ENCODE data around the gene RNF152. TPM values are rescaled to one million over a fixed set of nuclear protein-coding genes. Genes with fewer than 3 reads are reported as not detected.

The RNF152 gene
- total RNA-seq, 1 donor from 2014 or later, result 16.9 TPM

DNA sequence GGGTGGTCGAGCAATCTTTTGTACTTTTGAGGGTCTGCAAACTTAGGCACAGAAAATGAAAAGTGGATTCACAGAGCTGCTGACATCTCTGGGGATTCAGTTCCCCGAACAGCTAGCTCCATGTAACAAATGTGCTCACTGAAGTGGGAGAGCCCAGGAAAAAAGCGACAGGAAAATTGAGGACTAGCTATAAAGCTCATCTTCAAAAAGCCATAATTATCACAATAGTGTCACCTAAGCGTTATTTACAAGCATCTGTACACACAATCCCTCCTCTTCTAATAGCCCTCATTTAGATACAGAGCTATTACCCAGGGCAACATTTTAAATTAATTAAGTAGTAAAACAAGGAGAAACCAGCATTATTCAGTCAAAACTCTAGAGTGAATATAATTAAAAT lies 36.1 kb downstream of the RNF152 start:
- TF ChIP-seq, protein P1, sequence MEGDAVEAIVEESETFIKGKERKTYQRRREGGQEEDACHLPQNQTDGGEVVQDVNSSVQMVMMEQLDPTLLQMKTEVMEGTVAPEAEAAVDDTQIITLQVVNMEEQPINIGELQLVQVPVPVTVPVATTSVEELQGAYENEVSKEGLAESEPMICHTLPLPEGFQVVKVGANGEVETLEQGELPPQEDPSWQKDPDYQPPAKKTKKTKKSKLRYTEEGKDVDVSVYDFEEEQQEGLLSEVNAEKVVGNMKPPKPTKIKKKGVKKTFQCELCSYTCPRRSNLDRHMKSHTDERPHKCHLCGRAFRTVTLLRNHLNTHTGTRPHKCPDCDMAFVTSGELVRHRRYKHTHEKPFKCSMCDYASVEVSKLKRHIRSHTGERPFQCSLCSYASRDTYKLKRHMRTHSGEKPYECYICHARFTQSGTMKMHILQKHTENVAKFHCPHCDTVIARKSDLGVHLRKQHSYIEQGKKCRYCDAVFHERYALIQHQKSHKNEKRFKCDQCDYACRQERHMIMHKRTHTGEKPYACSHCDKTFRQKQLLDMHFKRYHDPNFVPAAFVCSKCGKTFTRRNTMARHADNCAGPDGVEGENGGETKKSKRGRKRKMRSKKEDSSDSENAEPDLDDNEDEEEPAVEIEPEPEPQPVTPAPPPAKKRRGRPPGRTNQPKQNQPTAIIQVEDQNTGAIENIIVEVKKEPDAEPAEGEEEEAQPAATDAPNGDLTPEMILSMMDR (IDR thresholded peaks at IDR 0.05; ENCODE audit: partially characterized antibody, unreplicated experiment), result no peak
- Mint-ChIP-seq H3K9me3 (ENCODE audit: unreplicated experiment) (peaks cover 2% of the 10 kb centered on the region), H3K27ac (ENCODE audit: unreplicated experiment) (no peak overlapping the region), H3K27me3 (ENCODE audit: unreplicated experiment) (no peaks in the 10 kb centered on the region), H3K4me3 (ENCODE audit: unreplicated experiment) (no peak overlapping the region), H3K4me1 (ENCODE audit: low read depth, unreplicated experiment) (peaks cover 3% of the 10 kb centered on the region), H3K36me3 (ENCODE audit: unreplicated experiment) (no peaks in the 10 kb centered on the region)
- DNase-seq, result no peak

DNA sequence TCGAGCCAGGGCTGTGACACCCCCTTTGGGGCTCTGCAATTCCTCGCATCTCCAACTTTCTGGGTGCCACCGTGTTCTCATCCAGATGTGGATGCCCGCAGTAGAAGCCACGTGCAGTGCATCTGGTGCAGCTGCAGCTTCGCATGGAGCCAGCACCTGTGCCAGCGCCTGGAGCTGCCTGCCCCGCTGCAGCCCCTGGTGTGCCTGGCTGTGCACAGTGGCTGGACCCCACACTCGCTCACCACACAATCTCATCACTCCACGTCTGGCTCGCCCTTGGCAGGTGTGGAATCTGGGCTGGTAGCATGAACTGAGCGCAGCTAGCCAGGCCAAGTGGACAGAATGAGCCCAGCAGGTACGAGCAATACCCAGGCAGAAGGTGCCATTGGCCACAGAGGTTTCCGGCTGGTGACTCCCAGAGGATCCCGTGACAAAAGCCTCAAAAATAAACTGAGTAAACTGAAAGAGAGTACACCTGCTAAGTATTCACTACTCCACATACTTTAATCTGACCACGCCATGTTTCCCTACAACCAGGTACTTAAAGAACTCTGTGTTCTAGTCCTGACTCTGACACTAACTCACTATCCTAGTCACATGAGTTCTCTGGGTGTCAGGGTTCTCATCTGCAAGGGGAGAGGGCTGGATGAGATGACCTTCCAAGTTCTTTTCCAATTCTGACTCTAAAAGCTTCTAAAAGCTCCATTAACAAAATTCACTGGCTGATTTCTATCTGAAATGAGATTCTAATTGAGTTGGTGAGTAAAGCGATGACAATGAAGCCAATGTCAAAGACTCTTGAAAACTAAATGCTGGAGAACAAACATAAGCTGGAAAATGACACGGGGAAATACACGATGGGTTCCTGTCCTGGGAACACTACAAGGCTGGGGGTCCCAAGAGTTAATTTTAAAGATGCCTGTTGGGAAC lies 37.1 kb downstream of the RNF152 start:
- H3K36me3 Mint-ChIP-seq (ENCODE audit: unreplicated experiment), result no peaks in the 10 kb centered on the region
- H3K27me3 Mint-ChIP-seq (ENCODE audit: unreplicated experiment), result no peaks in the 10 kb centered on the region
- peaks cover 2% of the 10 kb centered on the region for H3K9me3 Mint-ChIP-seq (ENCODE audit: unreplicated experiment)
- no peak for DNase-seq
- H3K4me3 Mint-ChIP-seq (ENCODE audit: unreplicated experiment), result no peak overlapping the region
- peaks cover 3% of the 10 kb centered on the region for H3K4me1 Mint-ChIP-seq (ENCODE audit: low read depth, unreplicated experiment)
- H3K27ac Mint-ChIP-seq (ENCODE audit: unreplicated experiment), result no peak overlapping the region
- TF ChIP-seq, protein P1 (IDR thresholded peaks at IDR 0.05; ENCODE audit: partially characterized antibody, unreplicated experiment), result no peak

DNA sequence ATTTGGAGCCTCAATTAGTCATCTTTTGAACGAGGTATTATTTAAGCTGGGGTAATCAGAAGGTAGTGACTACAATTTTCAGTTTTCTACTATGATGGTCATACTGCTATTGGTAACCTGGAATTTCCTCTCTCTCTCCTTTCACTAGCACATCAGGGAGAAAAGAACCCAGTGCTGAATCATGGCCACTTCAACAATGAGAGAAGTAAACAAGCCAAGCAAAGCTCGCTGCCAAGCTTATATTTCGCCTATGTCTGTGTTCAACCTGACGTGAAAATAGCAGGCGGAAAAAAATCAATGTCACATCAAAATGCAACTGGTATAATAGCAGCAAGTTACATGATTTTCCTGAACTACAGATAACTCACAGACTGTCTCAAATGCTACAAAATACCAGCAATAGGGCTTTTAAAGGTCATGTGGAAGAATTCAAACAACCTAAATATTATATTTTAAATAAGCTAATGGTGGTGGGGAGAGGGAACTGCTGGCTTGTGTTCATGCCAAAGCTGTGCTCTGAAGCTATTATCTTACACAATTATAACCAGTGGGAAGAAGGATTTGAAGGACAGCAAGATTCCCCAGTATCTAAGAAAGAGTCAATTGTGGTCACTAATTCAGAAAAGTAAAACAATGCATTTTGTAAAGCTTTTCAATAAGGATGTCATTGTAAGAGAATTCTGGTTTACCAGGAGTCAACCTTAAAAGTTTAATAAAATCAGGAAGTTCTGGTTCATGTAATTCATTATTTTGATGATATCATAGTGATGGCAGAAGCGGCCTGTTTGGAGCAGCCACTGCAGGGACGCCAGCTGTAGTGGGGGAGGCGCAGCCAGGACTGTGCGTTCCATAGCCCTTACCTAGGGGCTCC lies 38.0 kb downstream of the RNF152 start:
- H3K9me3 Mint-ChIP-seq (ENCODE audit: unreplicated experiment), result peaks cover 2% of the 10 kb centered on the region
- no peak for DNase-seq
- H3K27me3 Mint-ChIP-seq (ENCODE audit: unreplicated experiment), result no peaks in the 10 kb centered on the region
- peaks cover 3% of the 10 kb centered on the region for H3K4me1 Mint-ChIP-seq (ENCODE audit: low read depth, unreplicated experiment)
- no peak overlapping the region for H3K27ac Mint-ChIP-seq (ENCODE audit: unreplicated experiment)
- TF ChIP-seq, protein P1 (IDR thresholded peaks at IDR 0.05; ENCODE audit: partially characterized antibody, unreplicated experiment), result no peak
- H3K36me3 Mint-ChIP-seq (ENCODE audit: unreplicated experiment), result no peaks in the 10 kb centered on the region
- no peak overlapping the region for H3K4me3 Mint-ChIP-seq (ENCODE audit: unreplicated experiment)

DNA sequence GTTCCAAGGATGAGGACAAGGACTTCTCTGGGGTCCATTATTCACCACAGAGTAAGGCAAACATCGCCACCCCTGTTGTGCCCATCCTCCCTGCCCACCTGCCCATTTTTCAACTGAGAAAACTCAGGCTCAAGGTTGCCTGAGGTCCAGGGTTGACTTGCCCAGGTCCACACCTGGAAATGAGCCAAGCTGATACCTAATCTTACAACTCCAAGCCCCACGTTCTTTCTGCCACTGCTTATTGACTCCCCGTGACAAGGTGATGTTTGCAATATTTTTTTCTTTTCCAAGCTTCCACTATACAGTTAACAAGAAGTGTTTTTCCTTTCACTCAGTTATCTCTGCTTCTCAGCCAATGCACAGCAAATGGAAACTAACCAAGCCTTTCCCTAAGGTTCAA lies 39.0 kb downstream of the RNF152 start:
- DNase-seq, result no peak
- no peak overlapping the region for H3K4me3 Mint-ChIP-seq (ENCODE audit: unreplicated experiment)
- H3K27me3 Mint-ChIP-seq (ENCODE audit: unreplicated experiment), result no peaks in the 10 kb centered on the region
- no peaks in the 10 kb centered on the region for H3K36me3 Mint-ChIP-seq (ENCODE audit: unreplicated experiment)
- peaks cover 2% of the 10 kb centered on the region for H3K9me3 Mint-ChIP-seq (ENCODE audit: unreplicated experiment)
- H3K4me1 Mint-ChIP-seq (ENCODE audit: low read depth, unreplicated experiment), result peaks cover 3% of the 10 kb centered on the region
- H3K27ac Mint-ChIP-seq (ENCODE audit: unreplicated experiment), result no peak overlapping the region
- TF ChIP-seq, protein P1 (IDR thresholded peaks at IDR 0.05; ENCODE audit: partially characterized antibody, unreplicated experiment), result no peak

Data from glutamatergic neuron (in vitro differentiated cells).